ENCODE results near the gene AMT.

GRCh38 chr3:49470714-49471420 is 48.6 kb upstream of the AMT start:
- TF ChIP-seq CTCF (IDR thresholded peaks at IDR 0.05) (no peak), POLR2A (IDR thresholded peaks at IDR 0.05) (no peak)

Data from thyroid gland (tissue), 4 donors.